Peyer's patch (tissue), 4 donors: Measurements from ENCODE around the gene ZNF490. TPM values are rescaled to one million over a fixed set of nuclear protein-coding genes. Genes with fewer than 3 reads are reported as not detected.

ENCODE experiments used
- DNase-seq, 3 donors: peaks; one replicate each; pipeline ENCODE4 v3.0.0-alpha.2; 2017 to 2019
- H3K27ac ChIP-seq, 4 donors: fragments of 200-600 bp; sonication (generic); one replicate each; pipeline ENCODE4 v1.5.1; 2016 to 2019
- H3K27me3 ChIP-seq, 2 donors: fragments of 200-600 bp; sonication (generic); one replicate each; pipeline ENCODE4 v1.5.1; 2019
- H3K36me3 ChIP-seq, 3 donors: fragments of 200-600 bp; sonication (generic); one replicate each; pipeline ENCODE4 v1.5.1; 2016 to 2019
- H3K4me1 ChIP-seq, 4 donors: fragments of 200-600 bp; sonication (generic); one replicate each; pipeline ENCODE4 v1.5.1; 2016 to 2019
- H3K4me3 ChIP-seq, 4 donors: fragments of 200-600 bp; sonication (generic); 1 replicate in 3 of 4; 2 replicates in 1 of 4; pipeline ENCODE4 v1.5.1; 2016 to 2019; ENCODE audit warnings: mild to moderate bottlenecking in 1 of 4
- H3K9me3 ChIP-seq, 4 donors: fragments of 200-600 bp; sonication (generic); one replicate each; pipeline ENCODE4 v1.5.1; 2016 to 2019; ENCODE audit warnings: mild to moderate bottlenecking in 1 of 4
- CTCF ChIP-seq, 6 experiments: fragments of 450-650 bp in 4 of 6; fragments of 200-600 bp in 2 of 6; sonication (generic) in 1 of 6; IDR thresholded peaks; one replicate each; pipeline ENCODE4 v1.5.1; 2017 to 2019; ENCODE audit warnings: antibody characterized with exemption in 6 of 6, mild to moderate bottlenecking in 3 of 6, moderate library complexity in 1 of 6
- POLR2A ChIP-seq, 2 donors: fragments of 450-650 bp; IDR thresholded peaks; one replicate each; pipeline ENCODE4 v1.5.1; 2017; ENCODE audit warnings: antibody characterized with exemption in 2 of 2, mild to moderate bottlenecking in 2 of 2, moderate library complexity in 2 of 2
- total RNA-seq, 4 donors: library from RNA; depleted of rRNA; stranded (reverse); fragments of >200 nt; gene quantifications; one replicate each; pipeline ENCODE4 v1.1.0, GENCODE V29; 2016

The ZNF490 gene
- total RNA-seq, 4 donors from 2014 or later = 4.1 to 8.4 (median 4.7) TPM

- H3K4me1 ChIP-seq = peaks cover 0 to 17% (median 9%) of the 10 kb centered on the region in 4 donors
- no peaks in the 10 kb centered on the region for H3K27me3 ChIP-seq
- no peaks in the 10 kb centered on the region for H3K9me3 ChIP-seq
- peaks cover 0 to 14% (median 0%) of the 10 kb centered on the region in 3 donors for H3K36me3 ChIP-seq
- no peak for DNase-seq
- H3K4me3 ChIP-seq = no peak overlapping the region
- TF ChIP-seq CTCF (IDR thresholded peaks at IDR 0.05) (no peak), POLR2A (IDR thresholded peaks at IDR 0.05) (no peak)
- no peak overlapping the region for H3K27ac ChIP-seq
These were observed 7.0 kb upstream of the ZNF490 start for GRCh38 chr19:12617646-12618045.

DNA sequence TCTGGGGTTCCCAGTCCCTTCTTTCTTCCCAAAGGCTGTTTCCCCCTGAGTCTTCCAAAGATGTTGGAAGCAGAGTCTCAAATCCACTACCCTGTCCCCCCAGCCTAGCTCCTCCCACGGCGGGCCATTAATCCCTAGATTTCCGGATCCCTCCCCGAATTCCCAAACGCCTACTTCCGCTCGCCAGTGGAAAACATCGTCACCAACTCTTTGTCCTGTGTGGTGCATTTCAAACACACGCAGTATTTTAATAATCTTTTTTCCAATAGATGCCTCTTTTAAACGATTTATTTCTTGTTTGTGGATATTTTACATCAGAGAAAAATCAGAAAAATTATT, 717 bp upstream of the ZNF490 start:
- Histone ChIP-seq H3K4me3 (peak overlapping the region; percentile 64 to 81 (median 72)), H3K36me3 (peaks cover 0 to 26% (median 0%) of the 10 kb centered on the region in 3 donors), H3K9me3 (no peaks in the 10 kb centered on the region), H3K27ac (peak overlapping the region; percentile 89 to 98 (median 98)), H3K4me1 (peaks cover 0 to 24% (median 13%) of the 10 kb centered on the region in 4 donors), H3K27me3 (no peaks in the 10 kb centered on the region)
- DNase-seq = peak; percentile 36 to 79 (median 73)
- TF ChIP-seq CTCF (IDR thresholded peaks at IDR 0.05) (peak in 1 of 6 experiments; percentile 3), POLR2A (IDR thresholded peaks at IDR 0.05) (no peak)

GRCh38 chr19:12607631-12608030, 3.0 kb downstream of the ZNF490 start:
- TF ChIP-seq POLR2A (IDR thresholded peaks at IDR 0.05) = no peak
- Histone ChIP-seq H3K27ac (no peak overlapping the region), H3K4me1 (peaks cover 0 to 14% (median 4%) of the 10 kb centered on the region in 4 donors), H3K36me3 (peaks cover 0 to 37% (median 0%) of the 10 kb centered on the region in 3 donors), H3K4me3 (no peak overlapping the region), H3K9me3 (no peaks in the 10 kb centered on the region), H3K27me3 (no peaks in the 10 kb centered on the region)
- DNase-seq = peak in 1 of 3 donors; percentile 9

DNA sequence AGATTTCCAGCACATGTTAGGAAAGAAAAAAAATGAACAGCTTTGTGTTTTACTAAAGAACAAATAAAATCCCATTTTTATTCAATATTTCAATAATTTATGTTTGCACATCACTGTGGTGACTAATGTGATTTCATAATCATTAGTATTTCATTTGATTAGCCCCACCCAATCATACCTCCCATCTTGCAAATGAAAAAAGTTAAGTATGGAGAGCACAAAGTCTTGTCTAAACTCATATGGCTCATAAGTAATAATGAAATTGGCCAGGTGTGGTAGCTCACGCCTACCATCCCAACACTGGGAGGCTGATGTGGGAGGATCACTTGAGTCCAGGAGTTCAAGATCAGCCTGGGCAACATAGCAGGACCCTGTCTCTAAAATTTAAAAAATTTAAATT, 3.8 kb downstream of the ZNF490 start:
- no peaks in the 10 kb centered on the region for H3K27me3 ChIP-seq
- TF ChIP-seq POLR2A (IDR thresholded peaks at IDR 0.05) (no peak), CTCF (IDR thresholded peaks at IDR 0.05) (no peak)
- peaks cover 0 to 42% (median 0%) of the 10 kb centered on the region in 3 donors for H3K36me3 ChIP-seq
- no peak overlapping the region for H3K27ac ChIP-seq
- H3K9me3 ChIP-seq = no peaks in the 10 kb centered on the region
- H3K4me1 ChIP-seq = peaks cover 0 to 11% (median 0%) of the 10 kb centered on the region in 4 donors
- H3K4me3 ChIP-seq = no peak overlapping the region
- no peak for DNase-seq

DNA sequence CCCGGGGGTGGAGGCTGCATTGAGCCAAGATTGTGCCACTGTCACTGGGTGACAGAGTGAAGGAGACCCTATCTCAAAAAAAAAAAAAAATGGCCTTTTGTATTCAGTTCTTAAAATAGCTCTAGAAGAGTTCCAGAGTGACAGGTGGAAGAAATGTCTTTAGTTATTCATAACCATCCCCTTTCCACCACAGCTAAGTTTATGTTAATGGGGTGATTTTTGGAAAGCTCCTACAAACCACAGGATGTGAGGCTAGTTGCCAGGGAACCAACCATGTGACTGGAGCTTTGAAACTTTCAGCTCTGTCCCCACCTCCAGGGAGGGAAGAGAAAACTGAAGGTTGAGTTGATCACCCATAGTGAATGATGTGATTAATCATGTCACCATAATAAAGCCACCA, 6.9 kb downstream of the ZNF490 start:
- Histone ChIP-seq H3K36me3 (peaks cover 0 to 46% (median 0%) of the 10 kb centered on the region in 3 donors), H3K4me3 (no peak overlapping the region), H3K27ac (no peak overlapping the region), H3K27me3 (no peaks in the 10 kb centered on the region), H3K9me3 (no peaks in the 10 kb centered on the region), H3K4me1 (no peaks in the 10 kb centered on the region)
- no peak for TF ChIP-seq POLR2A (IDR thresholded peaks at IDR 0.05)
- TF ChIP-seq CTCF (IDR thresholded peaks at IDR 0.05) = no peak
- peak in 2 of 3 donors; percentile 39 to 59 for DNase-seq

DNA sequence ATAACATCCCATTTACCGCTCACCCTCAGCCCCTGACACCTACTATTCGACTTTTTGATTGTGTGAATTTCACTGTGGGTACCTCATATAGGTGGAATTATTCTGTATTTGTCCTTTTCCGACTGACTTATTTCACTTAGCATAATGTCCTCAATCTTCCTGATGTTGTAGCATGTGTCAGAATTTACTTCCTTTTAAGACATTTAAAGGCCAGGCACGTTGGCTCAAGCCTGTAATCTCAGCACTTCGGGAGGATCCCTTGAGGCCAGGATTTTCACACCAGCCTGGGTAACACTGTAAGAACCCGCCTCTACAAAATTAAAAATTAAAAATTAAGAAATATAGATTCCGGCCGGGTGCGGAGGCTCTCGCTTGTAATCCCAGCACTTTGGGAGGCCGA, 13.0 kb downstream of the ZNF490 start:
- Histone ChIP-seq H3K36me3 (peaks cover 0 to 29% (median 0%) of the 10 kb centered on the region in 3 donors), H3K9me3 (no peaks in the 10 kb centered on the region), H3K27me3 (no peaks in the 10 kb centered on the region), H3K4me3 (no peak overlapping the region), H3K4me1 (no peaks in the 10 kb centered on the region), H3K27ac (no peak overlapping the region)
- peak in 1 of 3 donors; percentile 10 for DNase-seq
- TF ChIP-seq POLR2A (IDR thresholded peaks at IDR 0.05) (no peak), CTCF (IDR thresholded peaks at IDR 0.05) (no peak)
